HG03159 (cell line): ENCODE data around the gene TACO1.
A peak's percentile ranks its signal among the peaks of the same experiment; 100 is the strongest.

Source experiments
- ATAC-seq: cut with Tn5 transposase; IDR thresholded peaks from one replicate; pipeline ENCODE4 v1.9.1; 2021; ENCODE audit warnings: mild to moderate bottlenecking, moderate library complexity; ENCODE audit not compliant: unreplicated experiment

Gene TACO1

DNA sequence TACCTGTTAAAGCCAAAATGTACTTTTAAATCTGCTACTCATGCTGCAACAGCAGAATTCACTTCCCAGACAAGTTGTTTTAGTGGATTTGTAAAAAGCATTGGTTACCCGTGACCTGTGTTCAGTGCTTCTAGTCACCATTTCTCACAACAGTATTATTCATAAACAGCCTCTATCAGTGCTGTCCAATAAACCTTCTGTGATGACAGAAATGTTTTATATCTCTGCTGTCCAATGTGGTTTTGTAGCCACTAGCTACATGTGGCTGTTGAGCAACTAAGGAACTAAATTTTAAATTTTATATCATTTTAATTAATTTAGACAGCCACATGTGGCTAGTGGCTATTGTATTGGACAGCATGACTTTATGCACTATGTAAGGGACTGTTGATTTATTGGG lies 34.1 kb downstream of the TACO1 start:
- no peak for ATAC-seq

DNA sequence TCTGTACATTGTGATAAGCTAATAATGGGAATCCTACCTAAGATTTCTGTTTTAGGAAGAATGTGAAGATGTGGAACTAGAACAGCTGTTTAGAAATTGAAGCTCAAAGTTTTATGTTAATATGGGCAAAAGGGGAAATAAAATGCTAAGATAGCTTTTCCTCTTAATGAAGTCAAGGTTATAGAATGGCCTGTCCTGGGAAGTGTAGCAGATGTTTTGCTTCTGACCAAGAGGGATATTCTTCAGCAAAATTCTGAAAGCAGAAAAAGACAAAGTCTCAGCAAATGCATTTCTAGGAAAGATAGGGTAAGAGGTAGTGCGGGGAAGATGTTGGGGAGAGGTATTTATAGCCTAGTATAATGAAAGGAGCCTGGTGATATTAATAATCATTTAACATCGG lies 34.6 kb downstream of the TACO1 start:
- no peak for ATAC-seq

DNA sequence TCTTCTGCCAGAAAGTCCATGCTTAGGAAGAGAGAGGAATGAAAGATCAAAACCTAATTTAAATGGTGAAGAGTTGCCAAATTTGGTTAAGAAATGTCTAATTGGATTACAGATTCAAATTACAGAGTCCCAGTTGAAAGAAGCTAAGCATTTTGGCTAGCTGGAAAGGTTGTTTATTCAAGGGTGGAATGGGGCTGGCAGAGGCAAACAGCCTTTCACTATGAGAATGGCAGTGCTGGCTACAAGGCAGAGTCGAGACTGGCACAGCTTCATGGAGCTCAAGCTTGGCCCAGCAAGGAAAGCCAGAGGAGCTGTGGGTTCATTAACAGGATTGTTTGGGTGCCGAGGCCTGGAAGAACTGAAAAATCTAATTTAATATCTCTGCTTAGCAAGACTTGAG lies 35.1 kb downstream of the TACO1 start:
- ATAC-seq: no peak

DNA sequence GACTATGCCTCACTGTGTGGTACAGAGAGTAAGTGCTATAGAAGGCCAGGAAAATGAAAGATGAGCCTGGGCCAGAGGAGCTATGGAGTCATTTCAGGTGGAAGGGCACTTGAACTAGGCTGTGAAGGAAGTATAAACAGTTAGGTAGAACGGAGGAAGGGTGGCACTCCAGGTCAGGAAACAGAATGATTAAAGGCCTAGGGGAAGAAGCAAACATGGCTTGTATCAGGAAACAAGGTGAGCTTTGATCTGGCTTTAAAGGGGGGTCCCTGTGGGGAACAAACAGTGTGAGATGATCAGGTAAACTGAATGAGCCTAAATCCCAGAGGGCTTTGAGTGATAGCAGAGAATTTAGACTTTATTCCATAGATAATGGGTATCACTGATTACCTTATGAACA lies 38.4 kb downstream of the TACO1 start:
- no peak for ATAC-seq

DNA sequence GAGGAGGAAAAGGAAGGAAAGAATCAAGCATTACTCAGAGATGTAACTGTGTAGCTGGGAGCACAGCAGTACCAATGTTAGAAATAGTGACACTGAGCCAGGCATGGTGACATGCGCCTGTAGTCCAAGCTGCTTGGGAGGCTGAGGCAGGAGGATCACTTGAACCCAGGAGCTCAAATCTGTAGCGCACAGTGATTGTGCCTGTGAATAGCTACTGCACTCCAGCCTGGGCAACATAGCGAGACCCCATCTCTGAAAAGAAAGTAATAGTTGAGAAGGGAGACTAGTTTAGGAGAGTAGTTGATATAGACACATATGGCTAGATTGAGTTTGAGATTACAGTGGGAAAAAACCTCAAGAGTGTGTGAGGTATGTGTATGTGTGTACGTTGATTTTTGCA lies 39.3 kb downstream of the TACO1 start:
- no peak for ATAC-seq

DNA sequence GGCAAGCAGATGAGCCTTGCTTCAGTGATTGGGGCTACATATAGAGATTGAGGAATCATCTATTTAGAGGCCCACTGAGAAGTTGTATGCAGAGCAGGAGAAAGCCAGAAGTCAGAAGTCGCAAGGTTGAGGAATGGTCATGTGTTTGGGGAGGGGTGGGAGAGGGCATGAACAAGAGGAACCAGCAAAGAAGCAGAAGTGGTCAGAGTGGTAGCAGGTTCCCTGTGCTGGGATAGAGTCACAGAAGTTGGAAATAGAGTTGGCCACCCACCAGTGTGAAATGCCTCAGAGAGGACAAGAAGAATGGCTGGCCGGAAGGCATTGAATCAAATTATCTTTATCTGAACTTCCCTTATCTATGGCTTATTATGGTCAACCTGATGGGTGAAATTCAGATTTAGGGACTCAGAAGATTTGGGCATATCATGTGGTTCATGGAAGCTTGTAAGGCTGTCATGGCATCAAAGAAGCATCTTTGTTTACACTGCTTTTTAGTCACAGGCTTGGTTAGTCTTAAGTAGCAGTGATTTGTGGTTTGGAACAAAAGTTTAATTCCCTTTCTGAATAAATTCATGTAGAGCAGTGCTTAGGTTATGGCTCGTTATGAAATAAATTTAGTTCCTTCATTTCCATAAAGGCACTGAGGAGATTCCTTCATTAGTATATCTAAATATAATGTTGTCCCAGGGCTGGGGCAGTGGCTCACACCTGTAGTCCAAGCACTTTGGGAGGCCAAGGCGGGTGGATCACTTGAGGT lies 41.2 kb downstream of the TACO1 start:
- ATAC-seq: no peak

DNA sequence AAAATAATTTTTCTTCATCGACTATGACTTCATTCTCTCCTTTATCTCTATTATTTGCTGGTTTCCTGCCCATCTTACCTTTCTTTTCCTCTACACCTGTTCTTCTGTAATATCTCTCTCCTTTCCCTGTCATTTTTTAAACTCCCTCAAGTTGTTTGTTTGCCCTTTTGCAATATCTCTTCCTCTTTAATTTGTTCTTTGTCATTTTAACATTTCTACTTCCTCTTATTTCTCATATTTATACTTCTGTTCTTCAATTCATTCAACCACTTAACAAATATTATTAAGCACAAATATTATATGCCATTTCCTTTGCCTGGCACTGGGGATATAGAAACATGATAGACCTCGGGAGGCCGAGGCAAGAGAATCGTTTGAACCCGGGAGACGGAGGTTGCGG lies 44.2 kb downstream of the TACO1 start:
- ATAC-seq: no peak

DNA sequence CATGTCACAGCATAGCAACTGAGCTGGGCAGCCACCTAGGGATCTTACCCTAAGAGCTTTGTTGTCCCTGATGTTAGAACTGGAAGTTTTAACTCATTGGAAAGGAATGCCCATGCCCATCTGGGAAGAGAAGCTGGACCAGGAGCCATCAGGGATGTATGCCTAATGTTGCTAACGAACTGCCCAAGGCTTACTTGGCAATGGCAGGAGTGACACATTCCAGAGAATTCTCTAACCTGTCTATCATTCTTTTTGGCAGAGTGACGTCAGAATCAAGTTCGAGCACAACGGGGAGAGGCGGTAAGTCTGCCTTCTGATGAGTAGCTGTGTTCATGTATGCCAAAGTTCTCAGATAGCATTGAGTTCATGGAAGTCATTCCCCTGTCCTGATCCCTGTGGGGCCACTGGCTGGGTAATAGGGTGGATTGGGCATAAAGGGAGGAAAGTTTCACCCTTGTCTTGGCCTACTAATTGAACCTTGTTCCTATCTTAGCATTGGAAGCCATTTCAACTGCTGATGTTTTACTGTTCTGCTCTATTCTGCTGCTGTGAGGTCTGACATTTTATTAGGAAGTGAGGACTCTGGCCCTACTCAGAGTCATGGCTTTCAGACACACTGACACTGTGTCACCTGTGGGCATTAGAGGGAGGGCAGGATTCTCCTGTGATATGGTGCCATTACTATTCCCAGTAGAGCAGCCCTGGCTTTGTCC lies 45.2 kb downstream of the TACO1 start:
- ATAC-seq: peak; percentile 62

DNA sequence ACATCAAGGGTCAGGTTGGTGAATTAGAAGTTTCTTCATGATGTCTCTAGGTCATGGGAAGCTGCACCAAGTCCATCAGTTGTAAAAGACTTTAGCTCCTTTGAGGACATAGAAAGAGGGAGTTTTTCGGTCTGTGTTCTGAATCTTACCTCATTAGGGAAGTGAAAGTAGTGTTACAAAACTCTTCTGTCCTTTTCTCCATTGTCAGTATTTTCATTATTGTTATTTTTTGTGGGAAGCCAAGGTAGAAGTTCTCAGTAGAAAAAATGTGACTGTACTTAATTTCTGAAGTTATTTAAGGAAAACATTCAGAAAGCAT lies 45.8 kb downstream of the TACO1 start:
- ATAC-seq: peak; percentile 95

DNA sequence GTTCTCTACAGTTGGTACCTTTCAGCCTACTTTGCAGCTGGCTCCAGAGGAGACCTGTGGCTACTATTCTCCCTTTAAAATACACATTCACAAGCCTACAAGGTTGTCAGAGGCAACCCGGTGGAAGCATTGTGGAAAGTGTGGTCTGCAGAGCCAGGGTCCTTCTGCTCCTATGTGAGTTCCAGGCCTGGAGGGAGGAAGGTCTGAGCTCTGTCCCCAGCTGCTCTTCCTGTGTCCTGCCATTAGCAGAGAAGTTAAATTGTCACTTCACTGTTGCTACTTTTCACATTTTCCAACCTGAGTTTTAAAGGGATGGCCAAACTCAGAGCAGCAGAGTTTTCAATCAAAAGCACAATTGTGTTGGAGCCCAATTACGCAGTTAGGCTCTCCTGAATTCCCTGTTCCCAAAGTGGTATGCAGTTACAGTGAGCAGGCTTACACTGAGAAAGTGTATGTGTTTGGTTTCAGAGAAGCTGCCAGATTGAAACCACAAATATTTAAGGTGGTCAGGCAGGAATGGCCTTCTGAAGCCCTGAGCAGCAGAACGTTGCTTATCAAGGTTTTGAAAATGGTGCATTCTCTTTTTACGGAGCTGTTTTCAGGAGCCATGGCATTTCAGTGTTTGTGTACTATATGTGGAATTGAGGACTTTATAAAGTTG lies 46.5 kb downstream of the TACO1 start:
- no peak for ATAC-seq

DNA sequence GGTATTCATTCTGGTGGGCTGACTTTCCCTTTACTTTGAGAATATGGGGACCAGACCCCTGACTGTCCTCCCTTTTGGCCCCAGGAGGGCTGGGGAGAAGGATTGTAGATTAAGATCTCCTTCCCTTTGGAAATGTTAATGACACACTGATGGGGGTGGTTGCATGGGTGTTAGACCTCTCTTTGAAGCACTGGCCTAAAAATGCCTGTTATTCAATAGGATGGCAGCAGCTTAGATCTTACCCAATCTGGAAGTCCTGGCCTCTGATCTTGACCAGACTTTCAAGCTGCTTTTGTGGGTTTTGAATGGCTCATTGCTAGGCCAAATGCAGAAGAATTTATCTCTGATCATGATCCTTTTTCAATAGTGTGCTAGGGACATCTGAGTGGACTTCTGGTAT lies 47.2 kb downstream of the TACO1 start:
- no peak for ATAC-seq

DNA sequence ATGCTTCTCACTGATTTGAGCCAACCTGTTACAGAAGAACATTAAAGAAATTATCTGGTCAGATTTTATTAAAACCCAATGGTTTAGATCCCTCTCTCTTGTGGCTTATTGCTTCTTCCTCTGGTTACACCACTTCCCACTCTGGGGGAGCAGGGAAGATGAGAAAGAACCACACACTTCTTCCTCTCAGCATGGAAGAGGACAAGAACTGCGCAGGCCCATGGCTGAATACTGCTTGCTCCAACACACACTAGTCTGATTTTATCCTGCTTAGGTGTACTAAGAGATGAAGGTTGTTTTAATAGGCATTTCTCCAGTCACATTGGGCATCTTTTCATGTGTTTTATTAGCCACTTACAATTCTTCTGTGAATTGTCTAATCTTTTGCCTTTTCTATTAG lies 49.1 kb downstream of the TACO1 start:
- no peak for ATAC-seq

DNA sequence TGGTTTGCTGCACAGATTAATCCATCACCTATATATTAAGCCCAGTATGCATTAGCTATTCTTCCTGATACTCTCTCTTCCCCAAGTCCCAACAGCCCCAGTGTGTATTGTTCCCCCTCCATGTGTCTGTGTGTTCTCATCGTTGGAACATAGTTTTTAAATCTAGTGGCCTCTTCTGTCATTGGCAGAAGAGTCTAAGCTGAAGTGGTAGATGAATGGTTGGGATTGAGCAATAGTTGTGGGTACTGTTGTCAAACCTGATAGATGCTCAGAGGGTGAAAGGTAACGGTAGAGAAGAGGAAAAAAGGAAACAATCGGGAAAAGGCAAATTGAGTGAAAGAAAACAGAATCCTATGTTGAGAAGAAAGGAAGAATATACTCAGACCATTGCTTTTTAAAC lies 51.4 kb downstream of the TACO1 start:
- no peak for ATAC-seq

DNA sequence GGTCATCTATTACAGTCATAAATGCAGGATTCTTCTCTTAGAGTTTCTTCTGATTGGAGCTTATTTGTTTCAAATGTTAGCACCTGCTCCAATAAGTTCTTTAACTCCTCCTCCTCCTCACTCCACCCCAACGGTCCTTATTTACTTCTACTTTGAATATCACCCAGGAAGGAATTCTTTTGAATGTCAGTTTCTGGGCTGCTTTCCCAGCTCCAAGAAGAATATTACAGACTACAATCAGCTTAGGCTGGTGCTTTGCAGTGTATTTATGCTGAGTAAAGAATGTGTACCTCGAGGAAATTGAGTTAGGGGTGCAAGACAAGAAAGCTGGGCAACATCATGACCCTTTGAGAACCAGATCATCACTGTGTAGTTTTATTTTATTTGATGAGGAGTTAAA lies 52.4 kb downstream of the TACO1 start:
- ATAC-seq: no peak

DNA sequence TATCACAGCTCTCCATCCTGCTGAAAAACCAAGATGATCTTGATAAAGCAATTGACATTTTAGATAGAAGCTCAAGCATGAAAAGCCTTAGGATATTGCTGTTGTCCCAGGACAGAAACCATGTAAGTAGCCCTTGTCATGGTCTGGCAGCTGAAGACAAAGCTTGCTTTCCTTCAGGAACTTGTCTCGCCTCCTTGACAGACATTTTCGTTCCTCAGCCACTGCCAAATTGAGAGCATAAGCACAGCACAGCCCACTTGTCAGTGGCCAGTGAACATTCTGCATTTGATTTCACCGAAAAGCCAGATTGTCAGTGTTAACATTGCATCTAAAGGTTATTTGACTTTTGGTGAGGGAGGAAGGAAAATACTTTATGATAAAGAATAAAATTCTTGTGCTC lies 57.1 kb downstream of the TACO1 start:
- ATAC-seq: no peak
